Fibroblast of villous mesenchyme (primary cell): ENCODE data around the gene ABCG1. TPM values are rescaled to one million over a fixed set of nuclear protein-coding genes. Genes with fewer than 3 reads are reported as not detected.

Source experiments
- DNase-seq: peaks from one replicate; pipeline ENCODE4 v3.0.0-alpha.2; 2010; ENCODE audit warnings: low read depth
- H3K4me3 ChIP-seq: 2 replicates; pipeline ENCODE4 v1.5.1; 2011; ENCODE audit warnings: low read depth, mild to moderate bottlenecking, low read length
- CTCF ChIP-seq: IDR thresholded peaks from 2 replicates; pipeline ENCODE4 v1.5.1; 2012; ENCODE audit warnings: low read depth, mild to moderate bottlenecking, low read length; ENCODE audit not compliant: insufficient read depth
- total RNA-seq: library from RNA; depleted of rRNA; stranded (reverse); fragments of >200 nt; gene quantifications from 2 replicates; pipeline ENCODE4 v1.2.3, GENCODE V29; 2012

Gene ABCG1
- total RNA-seq, 1 donor: 0.43 TPM

- DNase-seq: no peak
- H3K4me3 ChIP-seq: no peak overlapping the region
- no peak for TF ChIP-seq CTCF
Measured at GRCh38 chr21:42237161-42237560, 18.2 kb downstream of the ABCG1 start.

GRCh38 chr21:42237577-42237976 lies 18.6 kb downstream of the ABCG1 start:
- H3K4me3 ChIP-seq: no peak overlapping the region
- no peak for TF ChIP-seq CTCF
- DNase-seq: no peak

GRCh38 chr21:42238185-42238934 lies 19.4 kb downstream of the ABCG1 start:
- no peak for DNase-seq
- TF ChIP-seq CTCF: no peak
- no peak overlapping the region for H3K4me3 ChIP-seq

GRCh38 chr21:42239556-42239955 lies 20.6 kb downstream of the ABCG1 start:
- TF ChIP-seq CTCF: no peak
- no peak overlapping the region for H3K4me3 ChIP-seq
- DNase-seq: no peak

- no peak for TF ChIP-seq CTCF
- H3K4me3 ChIP-seq: no peak overlapping the region
- no peak for DNase-seq
Measured at GRCh38 chr21:42239973-42240372, 21.0 kb downstream of the ABCG1 start.

- DNase-seq: no peak
- no peak for TF ChIP-seq CTCF
- H3K4me3 ChIP-seq: no peak overlapping the region
Measured at GRCh38 chr21:42242611-42243010, 23.7 kb downstream of the ABCG1 start.

- no peak for TF ChIP-seq CTCF
- no peak for DNase-seq
- no peak overlapping the region for H3K4me3 ChIP-seq
Measured at GRCh38 chr21:42243026-42243425, 24.1 kb downstream of the ABCG1 start.
